GM19438 (cell line): ENCODE data around the gene FPGS.
"Not testable (repeated sequence)": the region's sequence is repeated elsewhere in the genome, so short reads cannot be mapped to it uniquely, and the experiment has no call there.

Experiments used
- ATAC-seq: cut with Tn5 transposase; IDR thresholded peaks from one replicate; pipeline ENCODE4 v1.9.1; 2021; ENCODE audit warnings: low read depth; ENCODE audit not compliant: unreplicated experiment

Gene FPGS, protein sequence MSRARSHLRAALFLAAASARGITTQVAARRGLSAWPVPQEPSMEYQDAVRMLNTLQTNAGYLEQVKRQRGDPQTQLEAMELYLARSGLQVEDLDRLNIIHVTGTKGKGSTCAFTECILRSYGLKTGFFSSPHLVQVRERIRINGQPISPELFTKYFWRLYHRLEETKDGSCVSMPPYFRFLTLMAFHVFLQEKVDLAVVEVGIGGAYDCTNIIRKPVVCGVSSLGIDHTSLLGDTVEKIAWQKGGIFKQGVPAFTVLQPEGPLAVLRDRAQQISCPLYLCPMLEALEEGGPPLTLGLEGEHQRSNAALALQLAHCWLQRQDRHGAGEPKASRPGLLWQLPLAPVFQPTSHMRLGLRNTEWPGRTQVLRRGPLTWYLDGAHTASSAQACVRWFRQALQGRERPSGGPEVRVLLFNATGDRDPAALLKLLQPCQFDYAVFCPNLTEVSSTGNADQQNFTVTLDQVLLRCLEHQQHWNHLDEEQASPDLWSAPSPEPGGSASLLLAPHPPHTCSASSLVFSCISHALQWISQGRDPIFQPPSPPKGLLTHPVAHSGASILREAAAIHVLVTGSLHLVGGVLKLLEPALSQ

DNA sequence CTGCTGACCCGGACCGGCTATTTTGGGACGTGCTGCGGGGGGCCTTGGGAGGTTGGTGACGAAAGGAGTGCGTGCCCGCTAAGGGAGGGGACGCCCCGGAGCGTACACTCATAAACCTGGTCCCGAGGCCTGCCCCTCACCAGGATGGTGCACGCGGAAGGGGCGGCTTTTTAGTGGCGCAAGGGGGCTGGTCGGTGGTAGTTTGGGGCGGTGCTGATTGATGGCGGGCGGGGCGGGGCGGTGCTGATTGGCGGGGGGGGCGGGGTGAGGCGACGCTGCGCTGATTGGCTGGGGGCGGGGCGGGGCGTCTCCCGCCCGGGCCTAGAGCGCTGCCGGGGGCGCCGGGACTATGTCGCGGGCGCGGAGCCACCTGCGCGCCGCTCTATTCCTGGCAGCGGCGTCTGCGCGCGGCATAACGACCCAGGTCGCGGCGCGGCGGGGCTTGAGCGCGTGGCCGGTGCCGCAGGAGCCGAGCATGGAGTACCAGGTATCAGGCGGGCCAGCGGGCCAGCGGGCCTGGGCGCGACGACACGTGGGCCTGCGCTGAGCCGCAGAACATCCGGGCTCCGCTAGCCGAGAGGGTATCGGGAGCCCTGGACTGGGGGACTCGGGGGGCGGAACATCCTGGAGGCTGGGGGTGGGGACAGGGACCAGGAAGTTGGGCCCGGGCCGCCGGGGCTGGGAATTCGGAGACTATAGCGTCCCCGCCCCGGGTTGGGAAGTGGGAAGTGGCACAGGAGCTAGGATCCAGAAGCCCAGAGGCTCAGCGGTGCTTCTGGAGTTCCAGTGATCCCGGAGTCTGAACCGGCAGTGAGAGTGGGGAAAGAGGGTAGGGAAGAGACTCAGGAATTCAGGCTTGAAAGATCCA lies at the start of gene FPGS:
FPGS (plus strand) TSS at position 307 of the 868 bp plus-strand sequence; CDS start at position 350, 43 bp downstream.
- ATAC-seq = peak; percentile 78

DNA sequence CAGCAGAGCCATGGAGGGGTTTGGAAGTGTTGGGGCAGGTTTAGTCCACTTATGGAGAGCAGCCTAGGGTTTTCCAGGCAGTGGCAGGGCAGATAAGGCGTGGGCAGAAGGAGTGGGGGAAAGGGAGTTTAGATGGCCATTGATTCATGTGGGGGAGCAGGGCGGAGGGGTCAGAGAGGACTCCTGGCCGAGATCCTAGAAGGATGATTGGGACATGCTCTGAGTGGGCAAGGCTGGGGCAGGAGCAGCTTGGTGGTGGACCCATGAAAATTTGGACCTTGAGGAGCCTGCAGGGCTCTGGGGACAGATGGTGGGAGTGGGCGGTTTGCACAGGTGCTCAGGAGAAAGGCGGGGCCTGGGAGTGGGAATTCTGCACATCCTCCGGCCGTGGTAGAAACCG lies 49.5 kb upstream of the FPGS start:
- ATAC-seq = no peak

DNA sequence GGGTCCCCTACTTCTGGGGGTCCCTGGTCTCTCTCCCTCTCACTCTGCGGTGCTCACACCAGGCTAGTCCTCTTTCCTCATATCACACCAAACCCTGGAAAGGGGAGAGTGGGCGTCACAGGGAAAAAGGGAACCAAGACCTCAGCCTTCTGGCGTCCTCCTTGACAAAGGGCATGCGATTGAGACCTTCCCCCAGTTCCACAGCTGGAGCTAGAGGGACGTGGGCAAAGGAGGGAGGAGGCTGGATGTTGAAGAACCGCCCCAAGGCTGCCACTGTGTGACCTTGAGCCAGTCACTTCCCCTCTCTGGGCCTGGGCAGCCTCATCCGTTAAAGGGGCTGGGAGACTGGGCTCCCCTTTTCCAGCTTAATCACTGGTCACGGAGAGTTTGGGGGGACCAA lies 49.1 kb upstream of the FPGS start:
- no peak for ATAC-seq

DNA sequence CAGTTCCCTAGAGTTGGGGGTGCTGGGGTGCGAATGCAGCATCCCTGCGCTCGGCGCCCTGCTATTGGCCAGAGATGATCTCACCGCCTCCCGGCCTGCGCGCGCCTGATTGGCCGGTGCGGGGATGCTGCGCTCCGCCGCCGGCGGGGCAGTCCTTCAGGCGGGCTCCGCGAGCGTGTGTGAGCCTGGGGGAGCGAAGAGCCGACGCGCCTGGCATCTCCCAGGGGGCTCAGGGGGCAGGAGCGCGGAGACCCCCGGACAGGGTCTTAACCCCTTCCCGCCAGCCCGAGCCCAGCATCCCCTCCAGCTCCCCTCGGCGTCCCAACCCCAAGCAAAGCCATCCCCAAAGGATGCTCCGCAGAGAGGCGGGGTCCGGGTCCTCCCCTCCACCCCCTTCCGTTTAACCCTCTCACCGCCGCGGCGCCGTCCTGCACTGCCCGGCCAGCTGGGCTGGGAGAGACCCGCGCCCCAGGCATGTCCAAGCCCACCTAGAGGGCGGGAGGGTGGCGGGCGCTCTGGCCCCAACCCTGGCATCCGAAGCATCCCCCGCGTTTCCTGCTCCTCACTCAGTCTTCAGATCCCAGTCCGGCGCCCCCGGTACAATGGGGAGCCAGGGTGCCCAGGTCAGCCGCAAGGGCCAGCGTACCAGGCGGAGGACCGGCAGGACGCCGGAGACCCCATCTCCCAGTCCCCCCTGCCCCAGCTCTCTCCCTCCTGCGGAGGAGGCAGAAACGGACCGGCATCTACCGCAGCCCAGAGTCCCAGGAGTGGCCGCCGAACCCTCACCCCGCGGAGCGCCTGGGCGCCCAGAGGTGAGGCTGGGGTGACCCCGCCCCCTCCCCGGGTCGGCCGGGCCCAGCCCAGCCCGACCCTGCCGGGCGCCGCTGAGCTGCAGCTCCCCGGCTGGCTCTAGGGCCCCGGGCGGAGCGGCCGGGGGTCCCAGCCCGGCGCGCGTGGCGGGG lies 48.3 kb upstream of the FPGS start:
- ATAC-seq = no peak

DNA sequence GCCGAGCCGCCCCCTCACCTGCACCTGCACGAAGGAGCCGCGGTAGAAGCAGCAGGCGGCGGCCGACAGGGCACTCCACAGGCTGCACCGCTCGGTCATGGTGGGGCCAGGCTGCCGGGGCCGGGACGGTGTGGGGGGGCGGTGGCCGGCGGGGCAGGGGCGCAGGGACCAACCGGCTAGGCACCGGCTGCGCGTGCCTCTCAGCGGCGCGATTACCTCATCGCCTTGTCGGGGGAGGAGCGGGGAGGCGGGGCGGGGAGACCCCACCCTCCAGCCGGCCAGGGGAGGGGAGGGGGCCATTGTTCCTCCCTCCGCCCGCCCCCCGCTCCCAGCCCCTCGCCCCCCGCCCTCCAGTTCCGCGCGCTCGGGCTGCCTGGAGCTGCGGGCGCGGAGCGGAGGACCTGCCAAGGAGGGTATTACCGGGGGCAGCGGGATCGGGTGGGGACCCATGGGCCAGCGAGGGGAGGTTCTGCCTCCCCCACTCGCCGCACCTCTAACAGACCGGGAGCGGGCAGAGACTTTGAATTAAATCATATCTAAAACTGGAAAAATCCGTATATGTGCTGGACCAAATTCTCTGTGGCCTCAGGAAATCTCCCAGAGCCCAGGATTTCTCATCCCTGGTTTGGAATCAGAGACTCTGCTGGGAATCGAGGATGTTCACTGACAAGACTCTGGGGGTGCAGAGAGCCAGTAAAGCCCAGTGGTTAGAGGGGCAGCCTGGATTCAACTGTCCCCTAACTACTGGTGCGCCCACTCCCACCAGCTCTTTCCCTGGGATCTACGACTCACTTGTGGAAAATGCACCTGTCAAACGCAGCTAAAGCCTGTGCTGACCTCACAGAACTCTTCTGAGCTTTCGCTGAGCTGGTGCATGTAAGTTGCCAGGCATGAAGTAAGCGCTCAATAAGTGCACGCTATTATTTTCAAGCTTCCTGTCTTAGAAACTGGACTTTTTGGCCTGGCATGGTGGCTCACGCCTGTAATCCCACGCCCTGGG lies 47.3 kb upstream of the FPGS start:
- ATAC-seq = no peak

DNA sequence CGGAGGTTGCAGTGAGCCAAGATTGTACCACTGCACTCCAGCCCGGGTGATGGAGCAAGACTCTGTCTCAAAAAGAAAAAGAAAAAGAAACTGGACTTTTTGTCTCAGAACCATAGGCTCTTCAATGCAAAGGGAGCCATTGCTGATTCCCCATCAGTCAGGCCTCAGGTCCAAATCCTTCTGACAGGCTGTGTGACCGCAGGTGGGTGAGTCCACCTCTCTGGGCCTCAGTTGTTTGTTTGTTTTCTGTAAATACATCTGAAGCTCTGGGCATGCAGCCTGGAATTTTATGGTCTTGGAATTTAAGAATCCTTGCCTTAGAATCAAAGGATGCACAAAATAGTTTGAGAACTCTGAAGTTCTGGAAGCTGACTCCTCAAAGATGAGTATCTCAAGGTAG lies 46.4 kb upstream of the FPGS start:
- no peak for ATAC-seq

DNA sequence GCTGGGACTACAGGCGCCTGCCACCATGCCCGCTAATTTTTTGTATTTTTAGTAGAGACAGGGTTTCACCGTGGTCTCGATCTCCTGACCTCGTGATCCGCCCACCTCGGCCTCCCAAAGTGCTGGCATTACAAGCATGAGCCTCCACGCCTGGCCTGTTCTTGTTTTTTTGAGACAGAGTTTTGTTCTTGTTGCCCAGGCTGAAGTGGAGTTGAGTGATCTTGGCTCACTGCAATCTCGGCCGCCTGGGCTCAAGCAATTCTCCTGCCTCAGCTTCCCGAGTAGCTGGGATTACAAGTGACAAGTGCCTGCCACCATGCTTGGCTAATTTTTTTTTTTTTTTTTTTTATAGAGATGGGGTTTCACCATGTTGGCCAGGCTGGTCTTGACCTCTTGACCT lies 45.9 kb upstream of the FPGS start:
- not testable (repeated sequence) for ATAC-seq

DNA sequence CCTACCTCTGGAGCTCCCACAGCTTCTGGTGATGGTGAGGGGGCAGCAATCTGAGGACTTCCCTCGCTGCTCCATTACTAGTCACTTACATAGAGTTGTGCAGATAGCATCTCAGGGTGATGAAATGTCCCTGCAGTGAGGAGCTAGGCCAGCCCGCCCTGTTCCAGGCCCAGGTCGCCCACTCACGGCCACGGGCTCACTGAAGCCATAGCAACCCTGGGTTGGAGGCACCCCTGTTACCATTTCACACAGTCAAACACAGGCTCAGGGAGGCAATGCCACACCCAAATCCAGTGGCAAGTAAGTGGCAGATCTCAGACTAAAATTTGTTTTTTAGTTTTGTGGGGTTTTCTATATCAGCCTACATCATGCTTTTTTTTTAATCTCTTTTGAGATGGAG lies 43.8 kb upstream of the FPGS start:
- no peak for ATAC-seq

DNA sequence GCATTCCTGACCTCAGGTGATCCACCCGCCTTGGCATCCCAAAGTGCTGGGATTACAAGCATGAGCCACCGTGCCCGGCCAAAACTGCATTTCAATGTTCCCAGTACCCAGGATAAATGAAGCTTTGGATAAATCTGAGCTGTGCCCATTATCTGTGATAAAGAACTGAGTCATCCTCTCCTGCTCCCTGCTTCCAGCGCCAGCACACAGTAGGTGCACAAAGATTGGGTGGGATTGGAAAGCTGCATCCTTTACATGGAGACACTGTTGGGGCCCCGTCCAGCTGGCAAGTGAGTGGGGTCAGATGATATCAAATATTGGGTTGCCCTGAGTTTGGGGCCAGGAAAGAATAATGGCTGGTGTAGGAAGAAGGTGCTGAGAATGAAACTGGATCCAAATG lies 41.6 kb upstream of the FPGS start:
- ATAC-seq = no peak

DNA sequence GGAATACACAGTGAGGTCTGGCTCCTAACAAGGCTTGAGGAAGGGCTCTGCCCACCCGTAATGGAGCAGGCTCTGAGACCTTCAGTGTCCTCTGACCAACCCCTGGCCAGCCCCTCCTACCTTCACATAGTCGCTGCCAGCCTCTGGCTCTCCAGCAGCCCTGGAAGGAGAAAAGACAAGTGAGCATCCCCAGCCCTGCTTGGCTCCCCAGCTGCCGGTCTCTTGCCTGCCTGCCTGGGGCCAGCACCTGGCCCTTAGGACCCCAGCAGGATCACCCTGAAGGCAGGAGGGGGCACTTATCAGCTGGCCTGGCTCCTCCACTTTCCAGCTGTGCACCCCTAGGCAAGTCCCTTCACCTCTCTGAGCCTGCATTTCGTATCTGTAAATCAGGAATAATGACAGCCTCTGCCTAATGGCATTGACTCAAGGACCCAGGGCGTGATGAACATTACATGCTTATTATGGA lies 41.2 kb upstream of the FPGS start:
- ATAC-seq = no peak

DNA sequence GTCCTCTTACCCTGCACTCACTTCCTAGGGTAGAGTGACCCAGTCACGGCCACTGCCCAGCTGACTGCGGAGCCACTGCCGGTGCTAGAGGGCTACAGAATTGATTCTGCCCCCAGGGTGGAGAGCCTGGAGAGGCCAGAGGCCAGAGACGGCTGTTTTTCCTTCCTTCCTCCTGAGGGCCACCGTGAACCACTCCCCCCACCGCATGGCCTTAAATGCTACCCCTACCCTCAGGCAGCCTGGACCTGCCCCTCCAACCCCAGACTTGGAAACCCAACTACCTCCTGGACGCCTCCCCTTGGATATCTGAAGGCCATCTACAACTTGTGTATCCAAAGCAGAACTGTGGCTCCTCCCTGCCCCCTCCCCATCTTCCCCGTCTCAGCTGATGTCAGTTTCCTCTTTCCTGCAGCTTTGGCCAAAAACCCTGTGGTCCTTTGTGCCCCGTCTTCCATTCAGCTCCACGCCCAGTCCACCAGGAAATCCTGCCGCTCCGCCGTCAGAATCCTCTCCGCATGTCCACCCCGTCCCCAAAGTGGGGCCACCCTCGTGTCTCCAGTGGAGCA lies 40.5 kb upstream of the FPGS start:
- no peak for ATAC-seq

DNA sequence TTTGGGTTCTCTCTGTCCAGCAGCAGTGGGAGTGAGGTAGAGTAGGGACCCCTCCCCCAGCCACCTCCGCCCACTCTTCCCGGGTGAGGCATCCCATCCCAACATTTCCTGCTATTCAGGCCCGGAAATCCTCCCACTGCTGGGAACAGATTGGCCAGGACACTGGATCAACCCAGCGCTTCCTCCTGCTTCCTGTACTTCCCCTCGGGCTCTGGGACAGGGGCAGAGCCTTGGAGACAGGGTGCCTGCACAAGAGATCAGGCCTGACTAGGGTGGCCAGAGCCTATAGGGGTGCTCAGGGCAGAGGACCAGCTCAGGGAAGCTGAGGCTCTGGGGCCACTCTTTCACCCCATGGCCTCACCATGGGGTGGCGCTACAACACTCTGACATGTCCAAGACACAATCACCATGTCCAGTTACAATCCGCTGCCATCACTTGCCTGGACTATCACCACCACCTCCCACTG lies 38.7 kb upstream of the FPGS start:
- no peak for ATAC-seq

DNA sequence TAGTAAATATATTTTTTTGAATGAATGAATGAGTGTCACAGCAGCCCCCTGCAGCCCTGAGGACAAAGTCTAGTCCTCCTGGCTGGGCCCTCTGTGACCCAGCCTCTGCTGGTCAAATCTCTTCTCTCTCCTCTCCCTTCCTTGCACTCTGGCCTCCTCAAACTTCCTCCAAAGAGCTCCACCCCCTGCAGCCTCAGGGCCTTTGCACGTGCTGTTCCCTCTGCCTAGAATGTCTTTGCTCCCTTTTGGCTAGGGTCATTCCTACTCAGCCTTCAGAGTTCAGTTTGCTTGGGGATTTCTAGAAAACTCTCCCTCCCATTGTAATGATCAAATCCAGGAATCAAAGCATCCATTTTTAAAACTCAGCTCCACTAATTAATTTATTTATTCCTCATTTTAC lies 37.3 kb upstream of the FPGS start:
- ATAC-seq = no peak

DNA sequence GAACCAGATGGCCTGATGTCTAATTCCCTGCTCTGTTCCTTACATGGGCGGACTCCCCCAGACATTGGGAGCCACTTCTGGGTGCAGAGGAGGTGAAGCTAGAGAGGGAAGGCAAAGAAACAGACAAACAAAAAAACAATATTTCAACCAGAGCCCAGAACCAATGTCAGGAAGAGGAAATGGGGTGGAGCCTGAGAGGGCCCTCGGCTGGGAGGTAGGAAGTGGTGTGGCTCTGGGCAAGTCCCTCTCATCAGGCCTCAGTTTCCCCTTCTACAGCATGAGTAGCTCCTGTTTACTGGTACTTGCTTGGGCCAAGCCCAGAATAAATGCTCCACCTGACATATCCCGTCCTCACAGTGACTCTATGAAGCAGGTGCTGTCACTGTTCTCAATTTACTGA lies 35.3 kb upstream of the FPGS start:
- ATAC-seq = no peak

DNA sequence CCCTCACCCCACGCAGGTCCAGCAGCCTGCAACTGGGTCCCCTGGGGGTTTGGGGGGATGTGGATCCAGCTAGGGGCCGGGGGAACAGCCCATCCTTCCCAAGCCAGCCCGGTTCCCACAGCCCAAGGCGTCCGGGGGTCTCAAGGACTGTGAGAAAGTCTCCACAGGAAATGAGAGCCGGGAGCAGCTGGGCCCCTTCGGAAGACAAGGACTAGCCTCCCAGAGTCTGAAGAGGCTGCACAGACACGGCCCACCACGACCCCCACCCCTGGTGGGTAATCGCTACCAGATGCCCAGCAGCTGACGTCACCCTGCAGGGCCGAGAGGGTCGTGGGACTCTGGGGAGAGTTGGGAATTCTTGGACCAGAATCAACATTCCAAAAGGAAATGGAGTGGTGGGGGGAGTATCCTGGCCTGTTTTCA lies 34.8 kb upstream of the FPGS start:
- no peak for ATAC-seq

DNA sequence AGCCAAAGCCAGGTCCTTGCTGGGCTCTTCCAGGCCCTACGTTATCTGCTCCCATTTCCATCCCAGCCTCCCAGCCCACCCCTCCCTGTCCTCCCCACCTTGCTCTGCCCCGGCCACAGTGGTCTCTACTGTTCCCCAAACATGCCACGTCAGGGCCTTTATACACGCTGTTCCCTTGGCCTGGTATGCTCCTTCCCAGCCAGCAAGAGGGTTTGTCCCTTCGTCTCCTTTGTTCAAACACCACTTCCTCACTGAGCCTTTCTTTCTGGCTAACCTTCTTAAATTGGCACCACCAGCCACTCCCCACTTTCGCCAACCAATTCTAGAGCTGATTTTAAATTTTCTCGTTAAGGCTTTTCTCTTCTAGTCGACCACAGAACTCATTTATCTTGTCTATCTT lies 34.0 kb upstream of the FPGS start:
- ATAC-seq = no peak

DNA sequence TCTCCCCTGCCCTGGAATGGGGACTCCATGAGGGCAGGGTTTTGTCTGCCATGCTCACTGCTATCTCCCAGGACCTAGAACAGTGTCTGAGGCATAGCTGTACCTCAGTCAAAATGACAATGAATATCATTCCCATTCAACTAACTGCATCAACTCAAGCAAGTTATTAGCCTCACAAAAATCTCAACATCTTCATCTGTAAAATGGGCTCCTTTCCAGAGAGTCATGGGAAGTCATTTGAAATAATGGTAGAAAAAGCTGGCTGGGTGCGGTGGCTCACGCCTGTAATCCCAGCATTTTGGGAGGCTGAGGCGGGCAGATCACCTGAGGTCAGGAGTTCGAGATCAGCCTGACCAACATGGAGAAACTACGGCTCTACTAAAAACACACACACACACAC lies 33.6 kb upstream of the FPGS start:
- ATAC-seq = no peak

DNA sequence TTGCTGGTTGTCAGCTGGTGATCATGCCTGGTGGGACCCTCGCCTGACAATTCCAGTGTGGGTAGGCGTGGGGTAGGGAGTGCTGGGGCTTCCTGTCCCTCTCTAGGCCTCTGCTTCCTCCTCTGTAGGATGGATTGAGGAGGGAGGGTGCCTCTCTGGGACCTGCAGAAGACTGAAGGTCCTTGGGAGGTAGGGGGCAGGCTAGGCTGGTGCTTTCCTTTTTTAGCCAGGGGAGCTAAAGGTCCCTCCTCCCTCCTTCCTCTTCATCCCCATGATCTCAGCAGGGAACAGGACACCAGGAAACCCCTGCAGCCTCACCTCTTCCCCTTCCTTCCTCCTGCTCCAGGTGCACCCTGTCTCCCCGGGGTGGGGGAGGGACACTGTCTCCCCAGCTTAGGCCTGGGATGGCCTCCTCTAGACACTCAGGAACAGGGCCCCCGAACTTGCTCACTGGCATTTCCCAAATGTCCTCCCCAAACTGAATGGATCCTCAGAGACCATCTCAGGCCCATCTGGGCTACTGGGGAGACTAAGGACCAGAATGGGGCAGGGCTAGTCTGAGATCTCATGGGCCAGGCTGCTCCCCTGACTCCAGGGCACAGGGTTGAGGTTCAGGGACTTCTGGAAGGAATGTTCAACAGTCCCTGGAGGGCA lies 32.6 kb upstream of the FPGS start:
- no peak for ATAC-seq
